Mesendoderm (in vitro differentiated cells): ENCODE results near the gene TMEM169.

Experiments
- DNase-seq: peaks from one replicate; pipeline ENCODE4 v3.0.0; 2013
- H2AK5ac ChIP-seq: 2 replicates; pipeline ENCODE4 v1.6.1; 2013; ENCODE audit warnings: low read length, inconsistent platforms
- H2BK120ac ChIP-seq: 2 replicates; pipeline ENCODE4 v1.6.1; 2013; ENCODE audit warnings: low read depth, mild to moderate bottlenecking, low read length, moderate library complexity, mixed read lengths
- H2BK15ac ChIP-seq: replicated peaks from 2 replicates; pipeline ENCODE4 v1.6.1; 2013; ENCODE audit warnings: low read depth, mild to moderate bottlenecking, moderate library complexity
- H2BK5ac ChIP-seq: 2 replicates; pipeline ENCODE4 v1.6.1; 2013; ENCODE audit warnings: low read length, inconsistent platforms
- H3K18ac ChIP-seq: 2 replicates; pipeline ENCODE4 v1.6.1; 2013; ENCODE audit warnings: mild to moderate bottlenecking, low read length, mixed read lengths
- H3K23ac ChIP-seq: one replicate; pipeline ENCODE4 v1.6.1; 2013; ENCODE audit warnings: low read length
- H3K27ac ChIP-seq: 2 replicates; pipeline ENCODE4 v1.5.1; 2013; ENCODE audit warnings: low read depth, mild to moderate bottlenecking, inconsistent platforms, low read length, moderate library complexity
- H3K27me3 ChIP-seq: 2 replicates; pipeline ENCODE4 v1.6.1; 2013; ENCODE audit warnings: low read length, control low read depth, mild to moderate bottlenecking, inconsistent platforms; ENCODE audit not compliant: insufficient read depth, poor library complexity
- H3K36me3 ChIP-seq: 2 replicates; pipeline ENCODE4 v1.6.1; 2013; ENCODE audit warnings: low read length, inconsistent platforms; ENCODE audit not compliant: control insufficient read depth, insufficient read depth
- H3K4ac ChIP-seq: one replicate; pipeline ENCODE4 v1.6.1; 2013; ENCODE audit warnings: low read depth, mild to moderate bottlenecking, low read length, moderate library complexity
- H3K4me1 ChIP-seq: 2 replicates; pipeline ENCODE4 v1.6.1; 2013; ENCODE audit warnings: low read depth, low read length, inconsistent platforms; ENCODE audit not compliant: control insufficient read depth
- H3K4me2 ChIP-seq: 2 replicates; pipeline ENCODE4 v1.6.1; 2013; ENCODE audit warnings: low read length
- H3K4me3 ChIP-seq: 2 replicates; pipeline ENCODE4 v1.5.1; 2013; ENCODE audit warnings: mild to moderate bottlenecking, low read length
- H3K56ac ChIP-seq: one replicate; pipeline ENCODE4 v1.6.1; 2013; ENCODE audit warnings: low read length
- H3K79me1 ChIP-seq: 2 replicates; pipeline ENCODE4 v1.6.1; 2013; ENCODE audit warnings: low read length, inconsistent platforms
- H3K79me2 ChIP-seq: 2 replicates; pipeline ENCODE4 v1.6.1; 2013; ENCODE audit warnings: mild to moderate bottlenecking, low read length; ENCODE audit not compliant: control insufficient read depth, insufficient read depth
- H3K9ac ChIP-seq: 2 replicates; pipeline ENCODE4 v1.6.1; 2013; ENCODE audit warnings: low read length, inconsistent platforms
- H4K5ac ChIP-seq: one replicate; pipeline ENCODE4 v1.6.1; 2013; ENCODE audit warnings: low read length
- H4K8ac ChIP-seq: one replicate; pipeline ENCODE4 v1.6.1; 2013; ENCODE audit warnings: low read depth, mild to moderate bottlenecking, control low read depth, low read length, moderate library complexity
- WGBS: extraction: QIAGEN DNeasy Blood & Tissue Kit; methylation state at CpG from one replicate; pipeline ENCODE4 v1.1.7; 2013; ENCODE audit warnings: low lambda C conversion rate, missing lambda C conversion rate; ENCODE audit not compliant: insufficient coverage; ENCODE audit errors: extremely low coverage; 5-methylcytosine and 5-hydroxymethylcytosine counted together

TMEM169 gene

DNA sequence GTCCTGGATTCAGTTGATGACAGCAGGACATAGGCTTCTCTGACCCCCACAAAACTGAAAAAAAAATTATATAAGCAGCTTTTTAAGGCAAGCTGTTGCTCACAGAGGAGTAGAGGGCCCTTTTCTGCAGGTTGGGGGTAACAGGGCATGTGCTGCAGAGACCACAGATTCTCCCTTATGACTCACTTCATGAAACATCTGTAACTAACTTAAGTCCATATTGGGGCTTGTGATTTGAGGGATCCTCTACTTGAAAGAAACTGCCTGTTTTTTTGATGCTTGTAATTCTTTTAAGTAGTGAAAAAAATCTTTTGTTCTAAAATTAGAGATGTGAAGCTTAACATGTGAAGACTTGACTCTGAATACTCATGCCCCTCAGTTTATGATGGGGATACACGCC is 60.8 kb downstream of the TMEM169 start:
- Histone ChIP-seq H2BK15ac (no peak overlapping the region), H3K4me3 (no peak overlapping the region), H2AK5ac (no peak overlapping the region), H3K79me1 (peaks cover 24% of the 10 kb centered on the region), H3K18ac (no peak overlapping the region), H4K5ac (no peak overlapping the region), H4K8ac (no peak overlapping the region), H2BK120ac (no peak overlapping the region), H3K9ac (no peak overlapping the region), H3K4me2 (no peak overlapping the region), H3K27me3 (peaks cover 2% of the 10 kb centered on the region), H3K56ac (no peak overlapping the region), H3K4me1 (no peaks in the 10 kb centered on the region), H2BK5ac (no peak overlapping the region), H3K23ac (no peak overlapping the region), H3K27ac (no peak overlapping the region), H3K79me2 (peaks cover 14% of the 10 kb centered on the region), H3K4ac (no peak overlapping the region), H3K36me3 (peaks cover 26% of the 10 kb centered on the region)
- no peak for DNase-seq
- WGBS: no CpG with 5 or more reads among the region's 1 CpG

DNA sequence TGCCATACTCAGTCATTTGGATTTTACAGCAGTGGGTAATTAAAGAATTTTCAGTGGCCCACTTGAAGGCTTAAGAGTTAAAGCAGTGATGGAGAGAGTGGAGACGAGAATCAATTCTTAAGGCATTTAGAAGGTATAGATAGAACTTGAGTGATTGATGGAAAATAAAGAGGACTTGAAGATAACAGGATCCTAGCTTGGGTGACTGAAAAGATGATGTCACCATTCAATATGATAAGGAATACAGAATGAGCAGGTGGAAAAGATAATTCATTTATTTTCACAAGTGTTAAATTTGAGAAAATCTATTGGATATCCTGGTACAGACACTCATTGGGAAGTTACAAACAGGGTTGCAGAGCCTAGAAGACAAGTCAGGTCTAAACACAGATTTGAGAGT is 62.7 kb downstream of the TMEM169 start:
- Histone ChIP-seq H3K79me2 (peaks cover 10% of the 10 kb centered on the region), H2BK120ac (no peak overlapping the region), H3K4ac (no peak overlapping the region), H3K18ac (no peak overlapping the region), H3K56ac (no peak overlapping the region), H3K27ac (no peak overlapping the region), H3K79me1 (peaks cover 20% of the 10 kb centered on the region), H3K4me2 (no peak overlapping the region), H3K23ac (no peak overlapping the region), H2BK15ac (no peak overlapping the region), H3K4me1 (no peaks in the 10 kb centered on the region), H4K5ac (no peak overlapping the region), H3K9ac (no peak overlapping the region), H3K27me3 (no peaks in the 10 kb centered on the region), H3K4me3 (no peak overlapping the region), H2AK5ac (no peak overlapping the region), H2BK5ac (no peak overlapping the region), H4K8ac (no peak overlapping the region), H3K36me3 (peaks cover 19% of the 10 kb centered on the region)
- no peak for DNase-seq
- WGBS: no CpG with 5 or more reads among the region's 1 CpG

DNA sequence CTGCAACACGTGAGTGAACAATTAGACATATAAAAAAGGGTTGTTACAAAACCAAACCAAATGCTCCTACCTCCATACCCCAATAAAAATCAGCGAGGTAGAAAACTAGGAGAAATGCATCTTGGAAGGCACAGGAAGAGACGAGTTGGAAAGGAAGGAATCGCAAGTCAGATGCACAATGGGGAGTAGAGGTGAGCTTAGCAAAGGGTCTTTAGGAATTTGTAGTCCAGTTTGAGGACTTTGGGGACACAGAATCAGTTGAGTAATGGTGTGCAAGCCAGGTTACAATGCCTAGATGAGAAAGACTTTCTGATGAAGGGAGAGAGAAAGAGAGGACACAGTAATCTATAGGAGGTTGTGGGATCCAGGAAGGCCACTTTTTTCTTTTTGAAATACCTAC is 63.1 kb downstream of the TMEM169 start:
- no peak overlapping the region for H2BK120ac ChIP-seq
- no peak overlapping the region for H3K9ac ChIP-seq
- no peak overlapping the region for H3K4me3 ChIP-seq
- peaks cover 10% of the 10 kb centered on the region for H3K79me2 ChIP-seq
- H3K18ac ChIP-seq: no peak overlapping the region
- no peak overlapping the region for H4K8ac ChIP-seq
- H3K36me3 ChIP-seq: peaks cover 21% of the 10 kb centered on the region
- H3K27me3 ChIP-seq: no peaks in the 10 kb centered on the region
- WGBS: no CpG with 5 or more reads among the region's 4 CpGs
- H3K4ac ChIP-seq: no peak overlapping the region
- H3K27ac ChIP-seq: no peak overlapping the region
- no peak overlapping the region for H4K5ac ChIP-seq
- peaks cover 20% of the 10 kb centered on the region for H3K79me1 ChIP-seq
- no peak overlapping the region for H3K56ac ChIP-seq
- H2BK15ac ChIP-seq: no peak overlapping the region
- H2AK5ac ChIP-seq: no peak overlapping the region
- H3K4me1 ChIP-seq: no peaks in the 10 kb centered on the region
- H3K4me2 ChIP-seq: no peak overlapping the region
- H3K23ac ChIP-seq: no peak overlapping the region
- DNase-seq: no peak
- H2BK5ac ChIP-seq: no peak overlapping the region

DNA sequence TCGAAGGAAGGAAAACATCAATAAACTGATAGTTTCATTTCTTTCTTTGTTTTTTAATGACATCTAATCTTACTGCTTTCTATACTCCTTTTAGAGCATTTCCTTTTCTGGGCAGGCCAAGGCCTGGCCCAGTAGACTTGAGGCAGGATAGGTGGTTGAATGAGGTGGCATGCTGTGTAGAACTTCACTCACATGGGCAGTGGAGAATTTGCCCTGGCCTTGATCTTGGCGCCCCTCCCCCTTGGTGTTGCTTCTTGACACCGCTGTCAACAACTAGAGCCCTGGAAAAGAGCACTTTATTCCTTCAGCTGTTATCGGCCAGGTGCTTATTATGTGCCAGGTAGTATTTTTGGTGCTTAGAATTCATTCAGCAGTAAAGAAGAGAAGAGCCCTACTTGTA is 64.9 kb downstream of the TMEM169 start:
- no peak overlapping the region for H3K4me3 ChIP-seq
- no peak overlapping the region for H3K23ac ChIP-seq
- no peak overlapping the region for H3K18ac ChIP-seq
- H2BK15ac ChIP-seq: no peak overlapping the region
- no peak overlapping the region for H2BK120ac ChIP-seq
- H3K79me1 ChIP-seq: peaks cover 19% of the 10 kb centered on the region
- H3K79me2 ChIP-seq: peaks cover 13% of the 10 kb centered on the region
- H3K56ac ChIP-seq: no peak overlapping the region
- no peak overlapping the region for H4K5ac ChIP-seq
- no peaks in the 10 kb centered on the region for H3K27me3 ChIP-seq
- no peak for DNase-seq
- H3K36me3 ChIP-seq: peaks cover 24% of the 10 kb centered on the region
- H2AK5ac ChIP-seq: no peak overlapping the region
- H4K8ac ChIP-seq: no peak overlapping the region
- no peak overlapping the region for H3K27ac ChIP-seq
- no peaks in the 10 kb centered on the region for H3K4me1 ChIP-seq
- H3K9ac ChIP-seq: no peak overlapping the region
- no peak overlapping the region for H2BK5ac ChIP-seq
- no peak overlapping the region for H3K4ac ChIP-seq
- no peak overlapping the region for H3K4me2 ChIP-seq
- WGBS: no CpG with 5 or more reads among the region's 4 CpGs

DNA sequence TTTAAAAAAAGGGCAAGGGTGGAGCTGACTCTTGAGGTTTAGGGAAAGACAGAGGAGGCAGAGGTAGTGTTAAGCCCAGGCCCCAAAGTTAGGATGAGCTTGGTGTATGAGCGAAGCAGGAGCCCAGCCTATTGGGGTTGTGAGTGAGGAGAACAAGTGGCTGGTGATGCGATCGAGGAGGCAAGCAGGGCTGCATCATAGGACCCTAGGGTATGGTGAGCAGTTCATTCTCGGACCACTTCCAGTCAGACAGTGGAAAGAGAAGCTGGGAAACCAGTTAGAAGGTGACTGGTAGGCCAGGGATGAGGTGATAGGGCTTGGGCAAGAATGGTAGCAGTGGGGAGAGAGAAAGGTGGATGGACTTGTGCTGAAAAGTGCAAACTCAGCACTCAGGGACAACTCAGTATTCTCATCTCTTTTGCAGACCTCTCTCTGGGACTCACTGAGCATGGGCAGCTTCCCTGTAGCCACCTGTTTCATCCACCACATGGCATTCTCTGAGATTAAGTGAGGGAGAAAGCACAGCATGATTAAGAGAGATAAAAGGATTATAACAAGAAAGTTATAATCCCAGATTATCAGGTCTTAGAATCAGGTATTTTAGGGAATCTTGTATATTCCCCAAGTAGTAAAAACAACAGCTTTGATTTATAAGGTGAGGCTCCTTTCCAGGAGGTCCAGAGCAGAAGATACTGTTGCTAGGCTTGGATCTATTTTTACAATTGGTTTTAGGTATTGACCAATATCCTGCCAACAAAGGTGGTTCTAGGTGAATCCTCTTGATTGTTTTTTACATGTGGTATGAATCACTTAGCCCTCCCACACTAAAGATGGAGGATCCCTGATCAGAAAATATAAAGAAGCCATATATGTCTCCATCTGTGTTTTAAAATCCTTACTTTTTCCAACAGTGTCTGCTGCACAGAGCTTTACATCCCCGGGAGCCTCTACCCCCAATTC is 65.7 kb downstream of the TMEM169 start:
- H2AK5ac ChIP-seq: no peak overlapping the region

More for the DNA sequence above, 65.7 kb downstream of the TMEM169 start:
- DNase-seq: no peak
- no peak overlapping the region for H3K4ac ChIP-seq
- peaks cover 13% of the 10 kb centered on the region for H3K79me2 ChIP-seq
- H3K56ac ChIP-seq: no peak overlapping the region
- no peak overlapping the region for H4K5ac ChIP-seq
- H2BK5ac ChIP-seq: no peak overlapping the region
- no peak overlapping the region for H3K23ac ChIP-seq
- H3K36me3 ChIP-seq: peaks cover 23% of the 10 kb centered on the region
- no peak overlapping the region for H3K9ac ChIP-seq
- no peak overlapping the region for H3K4me3 ChIP-seq
- H3K18ac ChIP-seq: no peak overlapping the region
- no peak overlapping the region for H2BK15ac ChIP-seq
- H3K79me1 ChIP-seq: peaks cover 17% of the 10 kb centered on the region
- H4K8ac ChIP-seq: no peak overlapping the region
- H2BK120ac ChIP-seq: no peak overlapping the region
- no peaks in the 10 kb centered on the region for H3K27me3 ChIP-seq
- no CpG with 5 or more reads among the region's 5 CpGs for WGBS
- H3K4me2 ChIP-seq: no peak overlapping the region
- H3K27ac ChIP-seq: no peak overlapping the region
- no peaks in the 10 kb centered on the region for H3K4me1 ChIP-seq
